Keratinocyte (primary cell): ENCODE measurements around the gene DDX47. TPM values are rescaled to one million over a fixed set of nuclear protein-coding genes. Genes with fewer than 3 reads are reported as not detected.

Experiments
- DNase-seq: peaks from one replicate; pipeline ENCODE4 v3.0.0-alpha.2; 2011; ENCODE audit warnings: low read depth, missing footprints, low spot score
- FAIRE-seq: peaks from 2 replicates; lab custom pipeline; 2011; peaks lifted over from hg19 to GRCh38; lab: Jason Lieb, UNC
- H2AFZ ChIP-seq: 2 replicates; pipeline ENCODE4 v1.6.0; 2012; ENCODE audit warnings: low read length, control low read depth, inconsistent platforms; ENCODE audit not compliant: control insufficient read depth
- H3K27ac ChIP-seq: 2 replicates; pipeline ENCODE4 v1.5.1; 2011; ENCODE audit warnings: low read length; ENCODE audit not compliant: control insufficient read depth, insufficient read depth
- H3K27me3 ChIP-seq: 3 replicates; pipeline ENCODE4 v1.6.0; 2011; ENCODE audit warnings: low read length; ENCODE audit not compliant: control insufficient read depth, insufficient read depth; ENCODE audit errors: extremely low read depth
- H3K36me3 ChIP-seq, 2 experiments: 2 replicates in 1 of 2; 3 replicates in 1 of 2; pipeline ENCODE4 v1.5.1; 2011; ENCODE audit warnings: low read length in 2 of 2, mild to moderate bottlenecking in 1 of 2; ENCODE audit not compliant: control insufficient read depth in 2 of 2, insufficient read depth in 2 of 2; ENCODE audit errors: extremely low read depth in 1 of 2
- H3K4me1 ChIP-seq: 3 replicates; pipeline ENCODE4 v1.5.1; 2011; ENCODE audit warnings: low read length; ENCODE audit not compliant: control insufficient read depth, insufficient read depth; ENCODE audit errors: extremely low read depth
- H3K4me2 ChIP-seq: 3 replicates; pipeline ENCODE4 v1.6.0; 2011; ENCODE audit warnings: low read depth, low read length; ENCODE audit not compliant: control insufficient read depth, insufficient read depth; ENCODE audit errors: extremely low read depth
- H3K4me3 ChIP-seq, 3 experiments: fragments of 200-600 bp in 1 of 3; sonication (generic) in 1 of 3; 2 replicates in 2 of 3; 3 replicates in 1 of 3; pipeline ENCODE4 v1.5.1; 2011 to 2016; ENCODE audit warnings: low read length in 3 of 3, mild to moderate bottlenecking in 3 of 3, control low read depth in 2 of 3, inconsistent platforms in 1 of 3, low read depth in 1 of 3, mixed read lengths in 1 of 3, mixed run types in 1 of 3, moderate library complexity in 1 of 3; ENCODE audit not compliant: control insufficient read depth in 2 of 3, insufficient read depth in 2 of 3; ENCODE audit errors: extremely low read depth in 1 of 3
- H3K79me2 ChIP-seq: 2 replicates; pipeline ENCODE4 v1.6.0; 2012; ENCODE audit warnings: low read length; ENCODE audit not compliant: control insufficient read depth, insufficient read depth
- H3K9ac ChIP-seq: 3 replicates; pipeline ENCODE4 v1.6.0; 2011; ENCODE audit warnings: low read length; ENCODE audit not compliant: control insufficient read depth, insufficient read depth; ENCODE audit errors: extremely low read depth
- H3K9me1 ChIP-seq: 3 replicates; pipeline ENCODE4 v1.6.0; 2011; ENCODE audit warnings: low read length; ENCODE audit not compliant: control insufficient read depth, insufficient read depth; ENCODE audit errors: extremely low read depth
- H3K9me3 ChIP-seq: 2 replicates; pipeline ENCODE4 v1.5.1; 2012; ENCODE audit warnings: low read depth, low read length; ENCODE audit not compliant: control insufficient read depth
- H4K20me1 ChIP-seq: 3 replicates; pipeline ENCODE4 v1.6.0; 2011; ENCODE audit warnings: low read length; ENCODE audit not compliant: control insufficient read depth, insufficient read depth; ENCODE audit errors: extremely low read depth
- CTCF ChIP-seq, 3 experiments: IDR thresholded peaks in 1 of 3; conservative IDR thresholded peaks in 1 of 3; optimal IDR thresholded peaks in 1 of 3; 2 replicates in 2 of 3; 3 replicates in 1 of 3; pipeline versions ENCODE3 to v1.5.1; 2011; ENCODE audit warnings: low read length in 3 of 3, mild to moderate bottlenecking in 3 of 3, moderate library complexity in 2 of 3, control low read depth in 1 of 3, inconsistent platforms in 1 of 3; ENCODE audit not compliant: insufficient read depth in 2 of 3; ENCODE audit errors: extremely low read depth in 1 of 3
- EZH2 ChIP-seq: IDR thresholded peaks from one replicate; pipeline ENCODE4 v1.6.1; 2012; ENCODE audit warnings: inconsistent platforms, mild to moderate bottlenecking, low read length, moderate library complexity
- dilution Hi-C: fragments of 300-500 bp; cut with MboI; formaldehyde crosslinking; loops from one replicate; pipeline ENCODE4 v1.7.0; 2020; ENCODE audit warnings: low sequenced_read_pairs; ENCODE audit not compliant: extremely low pct_ligation_motif_present
- polyA plus RNA-seq, 5 experiments: library from polyadenylated mRNA; depleted of rRNA in 3 of 5; stranded (reverse) in 3 of 5; stranded (forward) in 1 of 5; unstranded in 1 of 5; fragments of >200 nt; gene quantifications; 1 replicate in 1 of 5; 2 replicates in 3 of 5; 3 replicates in 1 of 5; pipeline versions ENCODE4 v1.2.1 to v1.2.3, GENCODE V29; 2011 to 2012; ENCODE audit warnings: missing spikeins in 2 of 5, low read depth in 1 of 5, low replicate concordance in 1 of 5

The DDX47 gene
- polyA plus RNA-seq, 1 donor (not counting 4 experiments of a cell fraction or from before 2014, with no cell fraction given): 90.2 TPM

GRCh38 chr12:12792421-12792820 is 20.7 kb upstream of the DDX47 start:
- Histone ChIP-seq H3K27ac (no peak overlapping the region), H3K27me3 (no peaks in the 10 kb centered on the region), H2AFZ (peak overlapping the region; percentile 1), H3K9me1 (no peaks in the 10 kb centered on the region), H3K79me2 (no peaks in the 10 kb centered on the region), H4K20me1 (no peaks in the 10 kb centered on the region), H3K36me3 (no peaks in the 10 kb centered on the region), H3K9ac (no peak overlapping the region), H3K9me3 (no peaks in the 10 kb centered on the region), H3K4me1 (peaks cover 27% of the 10 kb centered on the region), H3K4me2 (no peak overlapping the region), H3K4me3 (no peak overlapping the region)
- FAIRE-seq (no peak), DNase-seq (no peak)
- dilution Hi-C loops: no loop called here
- TF ChIP-seq EZH2 (no peak), CTCF (optimal IDR thresholded peaks at IDR 0.05 in 1 of 3, IDR thresholded peaks at IDR 0.05 in 1 of 3, conservative IDR thresholded peaks at IDR 0.05 in 1 of 3; ENCODE audit: extremely low read depth in 1 of 3, insufficient read depth in 2 of 3, low read length in 3 of 3) (no peak)

- TF ChIP-seq EZH2 (no peak), CTCF (optimal IDR thresholded peaks at IDR 0.05 in 1 of 3, IDR thresholded peaks at IDR 0.05 in 1 of 3, conservative IDR thresholded peaks at IDR 0.05 in 1 of 3; ENCODE audit: extremely low read depth in 1 of 3, insufficient read depth in 2 of 3, low read length in 3 of 3) (no peak)
- Histone ChIP-seq H3K4me2 (no peak overlapping the region), H3K4me1 (peaks cover 10% of the 10 kb centered on the region), H3K9me1 (no peaks in the 10 kb centered on the region), H4K20me1 (no peaks in the 10 kb centered on the region), H2AFZ (no peak overlapping the region), H3K9me3 (no peaks in the 10 kb centered on the region), H3K36me3 (no peaks in the 10 kb centered on the region), H3K79me2 (no peaks in the 10 kb centered on the region), H3K9ac (no peak overlapping the region), H3K27me3 (no peaks in the 10 kb centered on the region), H3K4me3 (no peak overlapping the region), H3K27ac (no peak overlapping the region)
- no peak for FAIRE-seq
- DNase-seq: no peak
- dilution Hi-C loops: no loop called here
Measured at GRCh38 chr12:12794686-12795085, 18.5 kb upstream of the DDX47 start.
